GM20000 (cell line): ENCODE results near the gene THAP2.
A peak's percentile ranks its signal among the peaks of the same experiment; 100 is the strongest.

Experiments used
- DNase-seq: peaks from one replicate; pipeline ENCODE4 v3.0.0; 2012; ENCODE audit warnings: low spot score
- TF ChIP-seq, protein P1 (sequence below): IDR thresholded peaks from 2 replicates; pipeline ENCODE4 v1.5.1; 2012; ENCODE audit warnings: mild to moderate bottlenecking, control low read depth; ENCODE audit errors: extremely low read depth, missing control alignments

The THAP2 gene

DNA sequence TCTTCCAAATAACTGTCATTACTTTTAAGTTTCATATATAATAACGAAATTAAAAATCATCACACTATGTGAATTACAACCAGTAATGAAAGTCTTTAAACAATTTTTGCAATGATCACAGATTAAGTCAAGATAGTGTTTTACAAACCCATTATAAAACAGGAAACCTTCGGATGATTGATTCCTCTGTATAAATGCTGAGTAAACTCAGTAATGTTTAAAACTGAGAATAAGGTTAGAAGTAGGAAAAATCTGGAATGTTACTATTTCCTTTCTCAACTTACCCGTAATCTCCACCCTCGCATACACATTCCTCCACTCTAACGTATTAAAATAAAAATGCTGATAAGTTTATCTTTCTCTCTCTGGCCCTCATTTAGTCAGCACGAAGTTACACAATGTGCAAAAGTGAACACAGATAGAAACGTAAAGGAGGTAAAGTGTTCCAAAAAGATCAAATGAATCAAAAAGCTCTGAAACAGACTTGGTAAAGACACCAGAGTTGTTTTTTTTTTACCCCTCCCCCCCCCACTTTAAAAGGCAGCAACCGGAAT is 2.0 kb upstream of the THAP2 start:
- DNase-seq = no peak
- TF ChIP-seq, protein P1, sequence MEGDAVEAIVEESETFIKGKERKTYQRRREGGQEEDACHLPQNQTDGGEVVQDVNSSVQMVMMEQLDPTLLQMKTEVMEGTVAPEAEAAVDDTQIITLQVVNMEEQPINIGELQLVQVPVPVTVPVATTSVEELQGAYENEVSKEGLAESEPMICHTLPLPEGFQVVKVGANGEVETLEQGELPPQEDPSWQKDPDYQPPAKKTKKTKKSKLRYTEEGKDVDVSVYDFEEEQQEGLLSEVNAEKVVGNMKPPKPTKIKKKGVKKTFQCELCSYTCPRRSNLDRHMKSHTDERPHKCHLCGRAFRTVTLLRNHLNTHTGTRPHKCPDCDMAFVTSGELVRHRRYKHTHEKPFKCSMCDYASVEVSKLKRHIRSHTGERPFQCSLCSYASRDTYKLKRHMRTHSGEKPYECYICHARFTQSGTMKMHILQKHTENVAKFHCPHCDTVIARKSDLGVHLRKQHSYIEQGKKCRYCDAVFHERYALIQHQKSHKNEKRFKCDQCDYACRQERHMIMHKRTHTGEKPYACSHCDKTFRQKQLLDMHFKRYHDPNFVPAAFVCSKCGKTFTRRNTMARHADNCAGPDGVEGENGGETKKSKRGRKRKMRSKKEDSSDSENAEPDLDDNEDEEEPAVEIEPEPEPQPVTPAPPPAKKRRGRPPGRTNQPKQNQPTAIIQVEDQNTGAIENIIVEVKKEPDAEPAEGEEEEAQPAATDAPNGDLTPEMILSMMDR = no peak

DNA sequence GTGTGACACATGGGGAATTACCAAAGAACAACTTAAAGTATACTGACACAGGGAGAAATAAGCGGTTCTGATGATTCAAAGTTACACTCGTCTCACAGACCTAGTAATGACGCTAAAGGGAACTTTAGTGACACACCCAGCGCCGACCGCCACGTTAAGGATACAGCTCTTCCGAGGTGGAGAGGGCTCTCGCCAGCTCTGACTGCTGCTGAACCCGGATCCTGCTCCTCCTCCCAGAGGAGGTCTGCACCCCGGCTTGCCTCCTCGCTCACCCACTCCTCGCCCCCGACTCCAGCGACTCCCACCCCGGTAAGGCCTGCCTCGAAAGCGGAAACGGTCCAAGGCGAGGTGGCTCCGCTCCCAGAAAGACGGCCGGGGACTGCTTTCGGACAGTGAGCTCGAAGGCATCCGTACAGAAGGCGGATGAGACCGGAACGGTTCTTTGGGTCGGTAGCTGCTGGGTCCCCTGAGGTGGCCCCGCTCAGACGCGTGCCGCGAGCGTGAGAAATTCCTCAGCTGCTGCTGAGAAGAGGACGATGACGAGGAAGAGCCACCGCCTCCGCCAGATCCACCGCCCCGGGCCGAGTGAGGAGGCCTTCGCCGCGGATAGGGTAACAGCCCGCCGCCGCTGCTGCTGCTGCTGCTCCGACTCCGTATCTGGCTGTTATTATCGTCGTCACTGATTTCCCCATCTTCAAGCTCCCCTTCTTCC is 1.1 kb upstream of the THAP2 start:
- TF ChIP-seq, protein P1 = no peak
- DNase-seq = peak; percentile 32

DNA sequence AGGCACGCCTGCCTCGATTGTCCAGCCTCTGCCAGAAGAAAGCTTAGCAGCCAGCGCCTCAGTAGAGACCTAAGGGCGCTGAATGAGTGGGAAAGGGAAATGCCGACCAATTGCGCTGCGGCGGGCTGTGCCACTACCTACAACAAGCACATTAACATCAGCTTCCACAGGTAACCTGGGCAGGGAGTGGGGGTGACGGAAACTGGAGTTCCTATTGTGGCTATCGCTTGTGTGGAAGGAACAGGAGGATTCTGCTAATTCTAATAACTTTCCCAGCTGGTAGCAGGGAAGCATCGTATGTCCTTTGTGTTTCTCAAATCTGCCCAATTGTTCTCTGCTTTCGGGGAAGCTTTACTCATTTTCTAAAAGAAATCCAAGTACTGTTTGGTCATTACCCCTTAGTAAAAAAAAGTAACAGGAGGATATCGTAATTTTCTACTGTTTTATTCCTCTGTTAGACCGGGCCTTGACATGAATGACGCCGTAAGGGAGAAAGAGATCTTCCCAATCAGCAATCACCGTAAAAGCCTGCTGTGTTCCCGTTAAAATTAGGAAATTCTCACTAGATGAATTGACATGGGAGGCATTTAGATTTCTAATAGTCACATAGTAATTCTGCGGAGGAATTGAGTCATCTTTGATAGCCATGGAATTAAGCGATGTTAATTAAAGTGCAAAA is 449 bp downstream of the THAP2 start:
- DNase-seq = no peak

DNA sequence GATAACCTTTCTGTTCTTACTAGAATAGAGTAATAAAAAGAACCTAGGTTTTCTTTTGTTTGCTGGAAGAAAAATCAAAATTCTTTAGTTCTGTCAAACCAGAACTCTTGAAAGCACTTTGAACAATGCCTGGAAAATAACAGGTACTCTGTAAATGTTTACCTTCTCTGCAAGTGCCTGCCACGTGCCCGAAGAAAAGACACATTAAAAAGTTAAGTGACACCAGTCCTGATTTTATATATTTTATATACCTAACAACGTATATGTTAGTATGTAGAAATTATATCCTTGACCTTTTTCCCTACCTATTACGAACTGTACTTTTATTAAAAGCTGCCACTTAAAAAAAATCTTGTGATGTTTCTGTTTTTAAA is 976 bp downstream of the THAP2 start:
- TF ChIP-seq, protein P1 = no peak
- no peak for DNase-seq

More for the DNA sequence above, 449 bp downstream of the THAP2 start:
- TF ChIP-seq, protein P1 = no peak

DNA sequence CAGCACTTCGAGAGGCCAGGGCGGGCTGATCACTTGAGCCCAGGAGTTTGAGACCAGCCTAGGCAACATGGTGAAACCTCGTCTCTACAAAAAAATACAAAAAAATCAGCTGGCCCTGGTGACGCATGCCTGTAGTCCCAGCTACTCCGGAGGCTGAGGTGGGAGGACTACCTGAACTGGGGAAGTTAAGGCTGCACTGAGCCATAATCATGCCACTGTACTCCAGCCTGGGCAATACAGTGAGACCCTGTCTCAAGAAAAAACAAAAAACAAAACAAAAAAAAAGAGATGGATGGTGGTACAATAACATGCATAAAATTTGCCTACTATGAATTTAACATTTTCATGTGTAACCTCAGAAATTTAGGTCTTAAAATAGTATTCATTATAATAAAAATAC is 2.2 kb downstream of the THAP2 start:
- no peak for DNase-seq
- TF ChIP-seq, protein P1 = no peak

DNA sequence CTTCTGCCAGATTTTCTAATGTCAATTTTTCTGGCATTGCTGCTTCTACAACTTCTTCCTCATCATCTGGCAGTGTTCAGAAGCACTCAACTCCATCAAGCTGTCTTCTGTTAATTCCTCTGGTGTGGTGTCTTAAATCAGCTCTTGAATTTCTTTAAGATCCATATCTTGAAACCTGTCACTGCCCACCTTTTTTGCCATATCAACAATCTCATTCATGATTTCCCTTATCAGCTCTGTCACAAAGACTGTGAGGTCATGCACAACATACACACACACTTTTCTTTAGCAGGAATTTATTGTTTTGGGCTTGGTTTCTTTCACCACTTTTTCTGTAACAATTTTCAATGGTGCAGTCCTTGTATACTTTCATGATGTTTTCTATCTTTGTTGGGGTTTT is 7.2 kb downstream of the THAP2 start:
- no peak for DNase-seq
- TF ChIP-seq, protein P1 = no peak

DNA sequence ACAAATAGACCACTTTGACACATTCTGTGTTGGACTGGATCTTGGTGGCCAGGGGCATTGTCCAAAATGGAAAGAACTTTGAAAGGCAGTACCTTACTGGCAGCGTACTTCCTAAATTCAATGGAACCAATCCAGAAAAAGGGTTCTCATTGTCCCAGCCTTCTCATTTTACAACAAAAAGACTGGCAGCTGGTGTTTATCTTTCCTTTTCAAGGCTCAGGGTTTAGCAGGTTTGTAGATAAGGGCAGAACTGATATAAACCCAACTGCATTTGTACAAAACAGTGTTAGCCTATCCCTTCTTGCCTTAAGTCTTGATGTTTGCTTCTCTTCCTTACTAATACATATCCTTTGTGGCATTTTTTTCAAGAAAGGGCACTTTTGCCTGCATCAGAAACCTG is 7.7 kb downstream of the THAP2 start:
- TF ChIP-seq, protein P1 = no peak
- no peak for DNase-seq
